GM12878 (cell line): Measurements from ENCODE around the gene OTUD5. TPM values are rescaled to one million over a fixed set of nuclear protein-coding genes. Genes with fewer than 3 reads are reported as not detected.

Experiments
- BCL11A ChIP-seq: IDR thresholded peaks from 2 replicates; pipeline ENCODE4 v1.6.1; 2011; ENCODE audit warnings: low read depth, low read length
- MEF2A ChIP-seq: IDR thresholded peaks from 2 replicates; pipeline ENCODE4 v1.6.1; 2011; ENCODE audit warnings: low read depth, mild to moderate bottlenecking, low read length, moderate library complexity; ENCODE audit not compliant: insufficient read depth
- NRF1 ChIP-seq: conservative IDR thresholded peaks from 2 replicates; pipeline ENCODE4 v1.6.1; 2011; ENCODE audit warnings: mild to moderate bottlenecking, low read depth, low read length, improper control_type of control experiment
- POLR2A ChIP-seq: IDR thresholded peaks from 2 replicates; pipeline ENCODE4 v1.6.1; 2011; ENCODE audit warnings: low read depth, mild to moderate bottlenecking, low read length
- RCOR1 ChIP-seq: conservative IDR thresholded peaks from 2 replicates; pipeline ENCODE4 v1.6.1; 2012; ENCODE audit warnings: low read depth, low read length, improper control_type of control experiment
- SMAD5 ChIP-seq: IDR thresholded peaks from 2 replicates; pipeline ENCODE4 v1.6.1; 2016; ENCODE audit warnings: antibody characterized with exemption, low read depth
- SP1 ChIP-seq: IDR thresholded peaks from one replicate; pipeline ENCODE4 v1.6.1; 2011; ENCODE audit warnings: low read depth, low read length
- TAF1 ChIP-seq: IDR thresholded peaks from 2 replicates; pipeline ENCODE4 v1.6.1; 2011; ENCODE audit warnings: mild to moderate bottlenecking, low read depth, low read length, borderline replicate concordance
- TCF12 ChIP-seq: IDR thresholded peaks from 2 replicates; pipeline ENCODE4 v1.6.1; 2011; ENCODE audit warnings: low read depth, mild to moderate bottlenecking, low read length
- polyA plus RNA-seq, 11 experiments: library from polyadenylated mRNA; depleted of rRNA in 4 of 11; unstranded in 6 of 11; stranded (reverse) in 5 of 11; fragments of >200 nt; fragmentation: Nextera tagmentation in 4 of 11; fragmentation: Illumina TruSeq in 1 of 11; extraction: Ambion mirVana in 4 of 11; extraction: Trizol in 1 of 11; gene quantifications; 1 replicate in 1 of 11; 2 replicates in 10 of 11; pipeline versions ENCODE4 v1.2.1 to v1.2.3, GENCODE V29; 2011 to 2016; ENCODE audit warnings: inconsistent platforms in 2 of 11, missing spikeins in 2 of 11, low read depth in 1 of 11
- total RNA-seq, 4 experiments: library from RNA; depleted of rRNA in 3 of 4; stranded (reverse); fragments of >200 nt in 3 of 4; fragmentation: Illumina TruSeq in 1 of 4; extraction: Trizol in 1 of 4; gene quantifications; 2 replicates each; pipeline versions ENCODE4 v1.2.1 to v1.2.3, GENCODE V29; 2013 to 2021
- TF ChIP-seq, protein P1 (sequence below): IDR thresholded peaks from 2 replicates; pipeline ENCODE4 v1.6.1; 2011; ENCODE audit warnings: borderline replicate concordance, low read depth, mild to moderate bottlenecking, moderate library complexity, mixed read lengths, low read length; ENCODE audit not compliant: insufficient read depth; ENCODE audit errors: extremely low read length
- TF ChIP-seq, protein P2 (sequence below): fragments of 450-650 bp; IDR thresholded peaks from 2 replicates; pipeline ENCODE4 v1.6.1; 2017; ENCODE audit warnings: low read depth, mild to moderate bottlenecking, moderate library complexity
- TF ChIP-seq, protein P3 (sequence below): fragments of 450-650 bp; IDR thresholded peaks from 2 replicates; pipeline ENCODE4 v1.6.1; 2017; ENCODE audit warnings: antibody characterized with exemption, mild to moderate bottlenecking, moderate library complexity

The OTUD5 gene
- total and polyA plus RNA-seq, 10 of the 15 experiments (the other 5 are each of a cell fraction or from before 2014, with no cell fraction given), result 2.0 to 50.3 (median 22.7) TPM

DNA sequence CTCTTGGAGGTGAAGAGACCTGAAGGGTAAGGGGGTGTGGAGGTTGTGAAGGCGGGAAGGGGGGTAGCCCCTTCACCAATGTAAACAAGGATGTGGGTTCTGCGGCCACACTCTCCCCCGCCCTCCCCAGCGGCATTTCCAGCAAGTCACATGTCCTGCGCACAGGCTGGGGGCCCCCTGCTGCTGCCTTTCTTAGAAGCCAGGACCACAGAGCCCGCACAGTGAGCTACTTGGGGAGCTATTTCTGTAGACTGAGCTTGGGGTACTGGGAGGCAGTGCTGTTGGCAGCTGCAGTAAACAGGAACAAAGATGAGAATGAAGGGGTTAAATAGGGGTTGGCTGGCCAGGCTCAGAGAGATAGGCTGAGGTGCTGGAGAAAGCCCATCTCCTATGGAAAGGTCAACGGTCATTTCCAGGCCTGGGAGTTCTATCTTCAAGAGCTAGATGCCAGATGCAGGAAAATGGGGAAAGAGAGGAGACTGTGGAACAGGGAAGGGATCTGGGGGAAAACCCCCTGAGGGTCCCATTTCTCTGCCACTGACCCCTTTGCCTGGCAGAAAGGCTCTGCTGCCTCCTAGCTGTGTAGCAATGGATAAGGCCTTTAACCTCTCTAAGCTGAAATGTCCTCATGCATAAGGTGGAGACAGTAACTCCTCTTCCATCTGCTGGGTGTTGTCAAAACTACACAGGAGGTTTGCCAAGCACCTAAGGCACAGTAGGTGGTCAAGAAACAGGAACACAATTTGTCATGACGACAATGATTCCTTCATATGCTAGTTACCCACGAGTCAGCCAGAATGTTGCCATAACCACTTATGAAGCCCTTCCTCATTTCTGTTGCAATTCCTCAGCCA is 20.1 kb downstream of the OTUD5 start (continued):
- TF ChIP-seq BCL11A (peak; percentile 62), MEF2A (peak; percentile 96), SMAD5 (no peak), SP1 (peak; percentile 83), POLR2A (peak; percentile 65), TAF1 (peak; percentile 53; the same call in 1 of the 2 replicates), TCF12 (peak; percentile 90), RCOR1 (0 out of 2 replicates have a peak, but pooled peaks have one; percentile 11), NRF1 (no peak)
- TF ChIP-seq, protein P1, sequence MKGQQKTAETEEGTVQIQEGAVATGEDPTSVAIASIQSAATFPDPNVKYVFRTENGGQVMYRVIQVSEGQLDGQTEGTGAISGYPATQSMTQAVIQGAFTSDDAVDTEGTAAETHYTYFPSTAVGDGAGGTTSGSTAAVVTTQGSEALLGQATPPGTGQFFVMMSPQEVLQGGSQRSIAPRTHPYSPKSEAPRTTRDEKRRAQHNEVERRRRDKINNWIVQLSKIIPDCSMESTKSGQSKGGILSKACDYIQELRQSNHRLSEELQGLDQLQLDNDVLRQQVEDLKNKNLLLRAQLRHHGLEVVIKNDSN, result peak; percentile 80
- TF ChIP-seq, protein P2, sequence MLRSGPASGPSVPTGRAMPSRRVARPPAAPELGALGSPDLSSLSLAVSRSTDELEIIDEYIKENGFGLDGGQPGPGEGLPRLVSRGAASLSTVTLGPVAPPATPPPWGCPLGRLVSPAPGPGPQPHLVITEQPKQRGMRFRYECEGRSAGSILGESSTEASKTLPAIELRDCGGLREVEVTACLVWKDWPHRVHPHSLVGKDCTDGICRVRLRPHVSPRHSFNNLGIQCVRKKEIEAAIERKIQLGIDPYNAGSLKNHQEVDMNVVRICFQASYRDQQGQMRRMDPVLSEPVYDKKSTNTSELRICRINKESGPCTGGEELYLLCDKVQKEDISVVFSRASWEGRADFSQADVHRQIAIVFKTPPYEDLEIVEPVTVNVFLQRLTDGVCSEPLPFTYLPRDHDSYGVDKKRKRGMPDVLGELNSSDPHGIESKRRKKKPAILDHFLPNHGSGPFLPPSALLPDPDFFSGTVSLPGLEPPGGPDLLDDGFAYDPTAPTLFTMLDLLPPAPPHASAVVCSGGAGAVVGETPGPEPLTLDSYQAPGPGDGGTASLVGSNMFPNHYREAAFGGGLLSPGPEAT, result peak; percentile 90
- TF ChIP-seq, protein P3, sequence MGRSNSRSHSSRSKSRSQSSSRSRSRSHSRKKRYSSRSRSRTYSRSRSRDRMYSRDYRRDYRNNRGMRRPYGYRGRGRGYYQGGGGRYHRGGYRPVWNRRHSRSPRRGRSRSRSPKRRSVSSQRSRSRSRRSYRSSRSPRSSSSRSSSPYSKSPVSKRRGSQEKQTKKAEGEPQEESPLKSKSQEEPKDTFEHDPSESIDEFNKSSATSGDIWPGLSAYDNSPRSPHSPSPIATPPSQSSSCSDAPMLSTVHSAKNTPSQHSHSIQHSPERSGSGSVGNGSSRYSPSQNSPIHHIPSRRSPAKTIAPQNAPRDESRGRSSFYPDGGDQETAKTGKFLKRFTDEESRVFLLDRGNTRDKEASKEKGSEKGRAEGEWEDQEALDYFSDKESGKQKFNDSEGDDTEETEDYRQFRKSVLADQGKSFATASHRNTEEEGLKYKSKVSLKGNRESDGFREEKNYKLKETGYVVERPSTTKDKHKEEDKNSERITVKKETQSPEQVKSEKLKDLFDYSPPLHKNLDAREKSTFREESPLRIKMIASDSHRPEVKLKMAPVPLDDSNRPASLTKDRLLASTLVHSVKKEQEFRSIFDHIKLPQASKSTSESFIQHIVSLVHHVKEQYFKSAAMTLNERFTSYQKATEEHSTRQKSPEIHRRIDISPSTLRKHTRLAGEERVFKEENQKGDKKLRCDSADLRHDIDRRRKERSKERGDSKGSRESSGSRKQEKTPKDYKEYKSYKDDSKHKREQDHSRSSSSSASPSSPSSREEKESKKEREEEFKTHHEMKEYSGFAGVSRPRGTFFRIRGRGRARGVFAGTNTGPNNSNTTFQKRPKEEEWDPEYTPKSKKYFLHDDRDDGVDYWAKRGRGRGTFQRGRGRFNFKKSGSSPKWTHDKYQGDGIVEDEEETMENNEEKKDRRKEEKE, result no peak
